HUDEP-2 (cell line): ENCODE data around the gene TNRC6C.

Experiments used
- DNase-seq, 76 experiments: peaks; one replicate each; lab custom pipeline; 2025; ENCODE audit not compliant: unreplicated experiment in 76 of 76; lab: John Stamatoyannopoulos, UW

TNRC6C gene

GRCh38 chr17:78144736-78145641 lies 186.5 kb downstream of the TNRC6C start:
- DNase-seq, result peak in 8 of 76 experiments; percentile 14 to 52 (median 29)

GRCh38 chr17:78146471-78146869 lies 188.0 kb downstream of the TNRC6C start:
- DNase-seq, result peak in 4 of 76 experiments; percentile 28 to 36 (median 35)

GRCh38 chr17:78146881-78147280 lies 188.4 kb downstream of the TNRC6C start:
- no peak for DNase-seq

DNA sequence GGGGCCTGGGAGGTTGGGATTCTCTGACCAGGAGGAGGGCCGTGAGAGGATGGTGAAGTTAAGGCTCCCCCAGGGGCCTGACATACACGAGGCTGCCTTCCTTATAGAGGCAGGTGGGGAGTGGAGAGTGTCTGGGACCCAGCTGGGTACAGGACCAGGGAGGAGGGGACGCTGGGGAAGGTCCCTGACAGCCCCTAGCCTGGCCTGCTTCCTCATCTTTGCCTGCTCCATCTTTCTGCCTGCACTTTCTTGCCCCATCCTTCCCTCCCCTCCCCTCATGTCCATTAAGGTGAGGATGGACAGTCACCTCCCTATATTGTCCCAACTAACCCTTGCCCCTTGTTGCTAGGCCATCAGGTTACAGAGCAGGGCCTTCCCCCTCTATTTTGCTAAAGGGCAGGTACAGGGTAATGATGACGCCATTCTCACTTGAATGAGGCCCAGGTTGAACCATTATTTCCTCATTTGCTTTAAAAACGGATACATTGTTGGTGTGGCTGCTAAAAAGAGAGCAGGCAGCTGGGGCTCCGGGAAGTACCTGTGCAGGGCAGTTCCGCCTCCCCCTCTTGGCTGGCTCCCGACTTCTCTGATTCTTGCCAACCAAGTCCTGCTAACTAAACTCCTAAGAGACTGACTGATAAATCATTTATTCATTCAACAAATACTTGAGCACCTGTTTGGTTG lies 189.0 kb downstream of the TNRC6C start:
- no peak for DNase-seq

GRCh38 chr17:78148286-78149016 lies 189.9 kb downstream of the TNRC6C start:
- DNase-seq, result no peak

- DNase-seq, result no peak
Measured at GRCh38 chr17:78151514-78152008, 193.1 kb downstream of the TNRC6C start.

DNA sequence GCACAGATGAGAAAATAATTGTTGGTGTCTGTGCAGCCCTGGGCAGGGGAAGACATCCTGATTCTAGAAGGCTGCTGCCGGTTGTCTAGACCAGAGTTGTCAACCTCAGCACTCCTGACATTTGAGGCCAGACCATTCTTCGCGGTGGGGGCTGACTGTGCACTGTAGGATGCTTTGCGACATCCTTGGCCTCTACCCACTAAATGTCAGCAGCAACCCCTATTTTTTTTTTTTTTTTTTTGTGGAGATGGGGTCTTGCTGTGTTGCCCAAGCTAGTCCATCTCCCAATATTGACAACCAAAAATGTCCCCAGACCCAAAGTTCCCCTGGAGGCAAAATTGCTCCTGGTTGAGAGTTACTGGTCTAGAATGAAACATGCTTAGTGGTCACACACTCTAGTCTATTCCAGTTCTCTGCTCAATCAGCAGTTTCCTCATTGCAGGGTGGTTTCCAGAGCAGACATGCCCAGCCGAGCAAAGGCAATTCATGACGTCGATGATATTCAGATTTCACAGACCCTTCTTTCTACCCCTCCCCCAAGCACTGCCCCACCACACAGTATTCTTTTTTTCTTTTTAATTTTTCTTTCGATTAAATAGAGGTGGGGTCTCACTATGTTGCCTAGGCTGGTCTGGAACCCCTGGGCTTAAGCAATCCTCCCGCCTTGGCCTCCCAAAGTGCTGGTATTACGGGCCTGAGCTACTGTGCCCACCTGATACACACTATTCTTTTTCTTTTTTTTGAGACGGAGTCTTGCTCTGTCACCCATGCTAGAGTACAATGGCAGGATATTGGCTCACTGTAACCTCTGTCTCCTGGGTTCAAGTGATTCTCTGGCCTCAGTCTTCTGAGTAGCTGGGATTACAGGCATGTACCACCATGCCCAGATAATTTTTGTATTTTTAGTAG lies 196.7 kb downstream of the TNRC6C start:
- DNase-seq, result no peak
